Measurements from ENCODE around the gene GAS2L3.
"Not testable (repeated sequence)": the region's sequence is repeated elsewhere in the genome, so short reads cannot be mapped to it uniquely, and the experiment has no call there.

DNA sequence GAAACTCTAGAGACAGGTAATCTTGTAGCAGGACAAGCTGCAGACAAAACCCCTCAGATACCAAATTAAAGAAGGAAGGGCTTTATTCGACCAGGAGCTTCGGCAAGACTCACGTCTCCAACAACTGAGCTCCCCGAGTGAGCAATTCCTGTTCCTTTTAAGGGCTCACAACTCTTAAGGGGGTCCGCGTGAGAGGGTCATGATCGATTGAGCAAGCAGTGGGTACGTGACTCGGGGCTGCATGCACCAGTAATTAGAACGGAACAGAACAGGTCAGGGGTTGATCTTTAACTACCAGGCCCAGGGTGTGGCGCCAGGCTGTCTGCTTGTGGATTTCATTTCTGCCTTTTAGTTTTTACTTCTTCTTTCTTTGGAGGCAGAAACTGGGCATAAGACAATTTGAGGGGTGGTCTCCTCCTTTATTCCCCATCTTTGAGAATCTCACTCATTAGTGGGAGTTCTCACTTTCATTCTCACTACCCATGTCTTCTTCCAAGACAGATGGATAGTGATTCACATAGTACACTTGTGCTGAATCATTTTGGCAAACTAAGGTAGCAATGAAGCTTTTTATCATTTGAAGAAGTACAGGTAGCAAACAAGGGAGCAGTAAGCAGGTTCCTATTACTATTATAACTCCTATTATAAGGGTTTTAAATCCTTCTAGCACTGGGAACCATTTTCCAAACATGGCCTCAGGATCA, 59.8 kb downstream of the GAS2L3 start:
- TF ChIP-seq, protein P1, sequence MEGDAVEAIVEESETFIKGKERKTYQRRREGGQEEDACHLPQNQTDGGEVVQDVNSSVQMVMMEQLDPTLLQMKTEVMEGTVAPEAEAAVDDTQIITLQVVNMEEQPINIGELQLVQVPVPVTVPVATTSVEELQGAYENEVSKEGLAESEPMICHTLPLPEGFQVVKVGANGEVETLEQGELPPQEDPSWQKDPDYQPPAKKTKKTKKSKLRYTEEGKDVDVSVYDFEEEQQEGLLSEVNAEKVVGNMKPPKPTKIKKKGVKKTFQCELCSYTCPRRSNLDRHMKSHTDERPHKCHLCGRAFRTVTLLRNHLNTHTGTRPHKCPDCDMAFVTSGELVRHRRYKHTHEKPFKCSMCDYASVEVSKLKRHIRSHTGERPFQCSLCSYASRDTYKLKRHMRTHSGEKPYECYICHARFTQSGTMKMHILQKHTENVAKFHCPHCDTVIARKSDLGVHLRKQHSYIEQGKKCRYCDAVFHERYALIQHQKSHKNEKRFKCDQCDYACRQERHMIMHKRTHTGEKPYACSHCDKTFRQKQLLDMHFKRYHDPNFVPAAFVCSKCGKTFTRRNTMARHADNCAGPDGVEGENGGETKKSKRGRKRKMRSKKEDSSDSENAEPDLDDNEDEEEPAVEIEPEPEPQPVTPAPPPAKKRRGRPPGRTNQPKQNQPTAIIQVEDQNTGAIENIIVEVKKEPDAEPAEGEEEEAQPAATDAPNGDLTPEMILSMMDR (IDR thresholded peaks at IDR 0.05; ENCODE audit: insufficient read depth, low read length, poor library complexity, severe bottlenecking): not testable (repeated sequence)
- TF ChIP-seq EZH2phosphoT487 (conservative IDR thresholded peaks at IDR 0.05; ENCODE audit: low read length): not testable (repeated sequence)
